ENCODE results near the gene CPSF4L. TPM values are rescaled to one million over a fixed set of nuclear protein-coding genes. Genes with fewer than 3 reads are reported as not detected.
A peak's percentile ranks its signal among the peaks of the same experiment; 100 is the strongest.

The CPSF4L gene
- total and polyA plus RNA-seq, 2 of the 13 experiments (the other 11 are each of a cell fraction or from before 2014, with no cell fraction given) = 0.73 to 1.6 TPM

GRCh38 chr17:73265646-73266640 is 4.3 kb upstream of the CPSF4L start (continued):
- TF ChIP-seq, protein P1, sequence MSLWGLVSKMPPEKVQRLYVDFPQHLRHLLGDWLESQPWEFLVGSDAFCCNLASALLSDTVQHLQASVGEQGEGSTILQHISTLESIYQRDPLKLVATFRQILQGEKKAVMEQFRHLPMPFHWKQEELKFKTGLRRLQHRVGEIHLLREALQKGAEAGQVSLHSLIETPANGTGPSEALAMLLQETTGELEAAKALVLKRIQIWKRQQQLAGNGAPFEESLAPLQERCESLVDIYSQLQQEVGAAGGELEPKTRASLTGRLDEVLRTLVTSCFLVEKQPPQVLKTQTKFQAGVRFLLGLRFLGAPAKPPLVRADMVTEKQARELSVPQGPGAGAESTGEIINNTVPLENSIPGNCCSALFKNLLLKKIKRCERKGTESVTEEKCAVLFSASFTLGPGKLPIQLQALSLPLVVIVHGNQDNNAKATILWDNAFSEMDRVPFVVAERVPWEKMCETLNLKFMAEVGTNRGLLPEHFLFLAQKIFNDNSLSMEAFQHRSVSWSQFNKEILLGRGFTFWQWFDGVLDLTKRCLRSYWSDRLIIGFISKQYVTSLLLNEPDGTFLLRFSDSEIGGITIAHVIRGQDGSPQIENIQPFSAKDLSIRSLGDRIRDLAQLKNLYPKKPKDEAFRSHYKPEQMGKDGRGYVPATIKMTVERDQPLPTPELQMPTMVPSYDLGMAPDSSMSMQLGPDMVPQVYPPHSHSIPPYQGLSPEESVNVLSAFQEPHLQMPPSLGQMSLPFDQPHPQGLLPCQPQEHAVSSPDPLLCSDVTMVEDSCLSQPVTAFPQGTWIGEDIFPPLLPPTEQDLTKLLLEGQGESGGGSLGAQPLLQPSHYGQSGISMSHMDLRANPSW (CRISPR knock-in tag; IDR thresholded peaks at IDR 0.05; ENCODE audit: borderline replicate concordance) = no peak
- no peak for TF ChIP-seq NR1H2 (CRISPR knock-in tag; IDR thresholded peaks at IDR 0.05; ENCODE audit: borderline replicate concordance, low read depth)
- peak; percentile 64 for TF ChIP-seq CEBPB (IDR thresholded peaks at IDR 0.05; ENCODE audit: borderline replicate concordance, low read depth, low read length)
- no peak for TF ChIP-seq ZBTB10 (CRISPR knock-in tag; IDR thresholded peaks at IDR 0.05; ENCODE audit: borderline replicate concordance)
- TF ChIP-seq ATRX (CRISPR knock-in tag; IDR thresholded peaks at IDR 0.05; ENCODE audit: borderline replicate concordance) = no peak
- peak; percentile 41; the same call in 1 of the 2 replicates for TF ChIP-seq HOXA3 (CRISPR knock-in tag; IDR thresholded peaks at IDR 0.05)
- no peak for TF ChIP-seq PCBP1 (IDR thresholded peaks at IDR 0.05; ENCODE audit: borderline replicate concordance, low read depth, low read length)
- TF ChIP-seq ZEB1 (IDR thresholded peaks at IDR 0.05; ENCODE audit: insufficient replicate concordance, low read depth) = no peak
- no peak for TF ChIP-seq ZFP36 (IDR thresholded peaks at IDR 0.05; ENCODE audit: borderline replicate concordance, low read depth, low read length, partially characterized antibody)
- TF ChIP-seq SOX13 (IDR thresholded peaks at IDR 0.05) = no peak
- peak in 1 of 2 experiments; percentile 5; a peak in 1 of 4 replicates for TF ChIP-seq SOX13 (CRISPR knock-in tag; conservative IDR thresholded peaks at IDR 0.05 in 1 of 2, IDR thresholded peaks at IDR 0.05 in 1 of 2)
- TF ChIP-seq NCOA2 (CRISPR knock-in tag; IDR thresholded peaks at IDR 0.05) = peak; percentile 52; the same call in 1 of the 2 replicates
- TF ChIP-seq MAFF (IDR thresholded peaks at IDR 0.05; ENCODE audit: low read depth, low read length) = no peak
- TF ChIP-seq ZNF292 (CRISPR knock-in tag; IDR thresholded peaks at IDR 0.05; ENCODE audit: borderline replicate concordance, low read depth) = no peak
- no peak for TF ChIP-seq TFDP2 (CRISPR knock-in tag; IDR thresholded peaks at IDR 0.05)
- TF ChIP-seq MED8 (CRISPR knock-in tag; IDR thresholded peaks at IDR 0.05; ENCODE audit: insufficient replicate concordance) = no peak
- no peak for TF ChIP-seq KDM2A (CRISPR knock-in tag; IDR thresholded peaks at IDR 0.05; ENCODE audit: borderline replicate concordance, low read depth)
- TF ChIP-seq ERF (CRISPR knock-in tag; IDR thresholded peaks at IDR 0.05) = no peak
- no peak for TF ChIP-seq THYN1 (CRISPR knock-in tag; IDR thresholded peaks at IDR 0.05; ENCODE audit: borderline replicate concordance, low read depth)
- no peak for TF ChIP-seq TCF7 (IDR thresholded peaks at IDR 0.05; ENCODE audit: low read depth)
- TF ChIP-seq SNRNP70 (IDR thresholded peaks at IDR 0.05; ENCODE audit: low read depth, low read length) = no peak
- no peak for TF ChIP-seq GFI1 (CRISPR knock-in tag; IDR thresholded peaks at IDR 0.05; ENCODE audit: borderline replicate concordance)
- TF ChIP-seq ARNTL (CRISPR knock-in tag; IDR thresholded peaks at IDR 0.05) = no peak

All from HepG2 (cell line).